ENCODE data around the gene BMP7. TPM values are rescaled to one million over a fixed set of nuclear protein-coding genes. Genes with fewer than 3 reads are reported as not detected.

Gene BMP7
- total and polyA plus RNA-seq, 2 of the 13 experiments (the other 11 are each of a cell fraction or from before 2014, with no cell fraction given), result not detected

- TF ChIP-seq RXRB (CRISPR knock-in tag; IDR thresholded peaks at IDR 0.05; ENCODE audit: borderline replicate concordance) (no peak), ZNF570 (CRISPR knock-in tag; IDR thresholded peaks at IDR 0.05; ENCODE audit: borderline replicate concordance) (no peak), YEATS2 (CRISPR knock-in tag; IDR thresholded peaks at IDR 0.05; ENCODE audit: borderline replicate concordance) (no peak), NR1H2 (CRISPR knock-in tag; IDR thresholded peaks at IDR 0.05; ENCODE audit: borderline replicate concordance, low read depth) (no peak), NKX3-1 (CRISPR knock-in tag; IDR thresholded peaks at IDR 0.05) (no peak), TEAD3 (CRISPR knock-in tag; optimal IDR thresholded peaks at IDR 0.05; ENCODE audit: borderline replicate concordance) (no peak), ZNF781 (CRISPR knock-in tag; IDR thresholded peaks at IDR 0.05; ENCODE audit: borderline replicate concordance, not compliant biosample characterization) (no peak)
Observed at GRCh38 chr20:57255183-57255582, 11.3 kb downstream of the BMP7 start (continued).

GRCh38 chr20:57252559-57253162 is 13.8 kb downstream of the BMP7 start:
- no peak for FAIRE-seq
- H3K4me1 ChIP-seq (ENCODE audit: insufficient read depth, low read length), result no peaks in the 10 kb centered on the region
- H2AFZ ChIP-seq (ENCODE audit: low read length), result no peak overlapping the region
- DNase-seq (ENCODE audit: low spot score), result no peak
- no peak overlapping the region for H3K4me2 ChIP-seq (ENCODE audit: low read depth, low read length)
- intact Hi-C loops (cut with micrococcal nuclease; ENCODE audit: unreplicated experiment) (no loop called here), in situ Hi-C loops (cut with HindIII; ENCODE audit: extremely low pct_ligation_motif_present, low pct_unique_long_range_greater_than_20kb) (no loop called here)
- peaks cover 8 to 57% of the 10 kb centered on the region in 2 experiments; a peak in 4 of 5 replicates for H3K27me3 ChIP-seq (ENCODE audit: control insufficient read depth in 1 of 2, insufficient read depth in 2 of 2, low read length in 2 of 2)
- no peaks in the 10 kb centered on the region for H3K9me3 ChIP-seq (ENCODE audit: low read length)
- no peak for ATAC-seq
- no peaks in the 10 kb centered on the region for H4K20me1 ChIP-seq (ENCODE audit: insufficient read depth, low read length)
- ChIA-PET CTCF (ENCODE audit: low intra/inter-chr PET ratio, low total read pairs) (no interaction called here), POLR2A (no interaction called here)
- H3K27ac ChIP-seq (ENCODE audit: extremely low read length, insufficient read depth, low read length), result no peak overlapping the region
- H3K9ac ChIP-seq (ENCODE audit: insufficient read depth, low read depth, low read length), result no peak overlapping the region
- H3K4me3 ChIP-seq (replicated peaks in 1 of 3; ENCODE audit: insufficient read depth in 1 of 3, low read depth in 2 of 3, low read length in 3 of 3), result no peak overlapping the region
- no peaks in the 10 kb centered on the region for H3K79me2 ChIP-seq (ENCODE audit: insufficient read depth, low read length)
- 8% methylated on average over 8 of the region's 8 CpGs for WGBS (ENCODE audit: low lambda C conversion rate)
- no TSS peak for BruUV-seq (replicated peaks)
- no peak for TF ChIP-seq MTA1 (CRISPR knock-in tag; IDR thresholded peaks at IDR 0.05; ENCODE audit: borderline replicate concordance)
- TF ChIP-seq ZBTB49 (CRISPR knock-in tag; IDR thresholded peaks at IDR 0.05; ENCODE audit: borderline replicate concordance), result no peak
- TF ChIP-seq, protein P1, sequence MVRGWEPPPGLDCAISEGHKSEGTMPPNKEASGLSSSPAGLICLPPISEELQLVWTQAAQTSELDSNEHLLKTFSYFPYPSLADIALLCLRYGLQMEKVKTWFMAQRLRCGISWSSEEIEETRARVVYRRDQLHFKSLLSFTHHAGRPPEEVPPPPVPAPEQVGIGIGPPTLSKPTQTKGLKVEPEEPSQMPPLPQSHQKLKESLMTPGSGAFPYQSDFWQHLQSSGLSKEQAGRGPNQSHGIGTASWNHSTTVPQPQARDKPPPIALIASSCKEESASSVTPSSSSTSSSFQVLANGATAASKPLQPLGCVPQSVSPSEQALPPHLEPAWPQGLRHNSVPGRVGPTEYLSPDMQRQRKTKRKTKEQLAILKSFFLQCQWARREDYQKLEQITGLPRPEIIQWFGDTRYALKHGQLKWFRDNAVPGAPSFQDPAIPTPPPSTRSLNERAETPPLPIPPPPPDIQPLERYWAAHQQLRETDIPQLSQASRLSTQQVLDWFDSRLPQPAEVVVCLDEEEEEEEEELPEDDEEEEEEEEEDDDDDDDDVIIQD (CRISPR knock-in tag; IDR thresholded peaks at IDR 0.05; ENCODE audit: low read depth), result no peak
- TF ChIP-seq ZNF282 (IDR thresholded peaks at IDR 0.05; ENCODE audit: partially characterized antibody), result no peak
- no peak for TF ChIP-seq RARG (CRISPR knock-in tag; IDR thresholded peaks at IDR 0.05; ENCODE audit: low read depth)
- no peaks in the 10 kb centered on the region for H3K36me3 ChIP-seq (replicated peaks in 1 of 2; ENCODE audit: control insufficient read depth in 1 of 2, insufficient read depth in 2 of 2, low read length in 2 of 2)
